ENCODE results near the gene GNA14. TPM values are rescaled to one million over a fixed set of nuclear protein-coding genes. Genes with fewer than 3 reads are reported as not detected.

GNA14 gene
- polyA plus RNA-seq, 3 donors from 2014 or later = not detected

DNA sequence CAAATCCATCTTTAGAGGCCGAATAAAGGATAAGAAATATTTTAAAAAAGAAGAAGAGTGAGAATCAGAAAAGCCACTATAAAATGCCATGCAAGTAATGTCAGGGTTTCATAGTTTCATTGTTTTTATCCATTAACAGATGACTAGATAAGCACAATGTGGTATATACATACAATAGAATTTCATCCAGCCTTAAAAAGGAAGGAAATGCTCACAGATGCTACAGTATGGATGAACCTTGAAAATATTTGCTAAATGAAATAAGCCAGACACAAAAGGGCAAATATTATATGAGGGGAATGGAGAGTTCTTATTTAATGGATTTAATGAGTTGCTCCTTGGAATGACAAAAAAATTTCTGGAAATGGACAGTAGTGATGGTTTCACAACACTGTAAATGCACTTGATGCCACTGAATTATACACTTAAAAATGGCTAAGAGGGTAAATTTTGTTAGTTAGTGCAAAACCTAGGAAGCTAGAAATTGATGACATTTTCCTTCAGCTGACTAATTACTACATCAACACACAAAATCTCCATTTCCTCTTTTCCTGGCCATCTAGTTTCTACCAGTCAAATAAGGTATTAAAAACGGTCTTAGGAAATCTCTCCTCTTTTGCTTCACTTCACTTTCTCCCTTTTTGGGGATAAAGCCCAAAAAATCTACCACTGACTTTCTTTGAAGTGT, 86.6 kb downstream of the GNA14 start:
- H3K9me3 Mint-ChIP-seq = no peaks in the 10 kb centered on the region
- no peak overlapping the region for H3K4me3 Mint-ChIP-seq
- no peak for DNase-seq
- H3K27me3 Mint-ChIP-seq (ENCODE audit: low read depth in 3 of 3) = peaks cover 2 to 4% (median 4%) of the 10 kb centered on the region in 3 donors
- H3K27ac Mint-ChIP-seq = no peak overlapping the region
- H3K4me1 Mint-ChIP-seq = no peaks in the 10 kb centered on the region
- no peaks in the 10 kb centered on the region for H3K36me3 Mint-ChIP-seq

DNA sequence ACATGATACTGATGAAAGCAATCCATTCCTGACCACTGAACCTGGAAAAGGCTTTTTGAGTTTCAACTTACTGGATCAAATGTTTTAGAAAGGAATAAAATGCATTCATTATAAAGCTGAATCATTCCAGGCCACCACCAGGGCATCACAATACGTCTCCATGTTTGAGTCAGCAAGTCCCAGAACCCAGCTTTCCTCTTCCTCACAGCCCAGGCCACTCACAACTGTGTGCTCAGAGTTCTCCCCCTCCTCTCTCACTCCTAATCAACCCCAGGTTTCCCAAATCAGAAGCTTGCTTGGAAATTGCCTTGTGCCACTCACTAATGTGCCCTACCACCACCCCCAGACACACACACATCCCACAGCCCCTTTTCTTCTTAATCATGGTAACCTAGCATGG, 91.7 kb downstream of the GNA14 start:
- Mint-ChIP-seq H3K36me3 (no peaks in the 10 kb centered on the region), H3K4me3 (no peak overlapping the region), H3K4me1 (no peaks in the 10 kb centered on the region), H3K27ac (no peak overlapping the region), H3K27me3 (ENCODE audit: low read depth in 3 of 3) (peaks cover 0 to 4% (median 0%) of the 10 kb centered on the region in 3 donors), H3K9me3 (peaks cover 0 to 1% (median 0%) of the 10 kb centered on the region in 6 donors)
- DNase-seq = no peak

DNA sequence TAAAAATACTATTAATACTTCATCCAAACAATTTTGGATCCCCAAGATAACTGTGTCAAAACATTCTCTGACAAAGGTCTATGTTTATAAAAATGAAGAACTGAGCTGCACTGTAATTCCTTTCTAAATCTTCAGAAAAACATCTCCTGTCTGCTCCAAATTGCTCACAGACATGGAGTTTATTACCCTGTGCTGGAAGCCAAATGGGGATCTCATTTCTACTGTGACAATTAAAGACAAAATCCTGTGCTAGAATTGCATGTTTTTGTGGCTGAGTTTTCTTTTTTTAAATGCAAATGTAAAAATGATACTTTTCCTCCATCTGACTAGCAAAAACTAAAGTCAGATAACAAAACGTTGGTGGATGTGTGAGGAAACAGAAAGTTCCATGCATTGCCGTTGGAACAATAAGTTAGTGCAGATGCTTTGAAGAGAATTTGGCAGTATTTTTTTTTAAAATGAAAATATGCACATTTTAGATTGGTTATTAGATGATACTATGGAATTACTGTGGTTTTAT, 93.5 kb downstream of the GNA14 start:
- no peak for DNase-seq

DNA sequence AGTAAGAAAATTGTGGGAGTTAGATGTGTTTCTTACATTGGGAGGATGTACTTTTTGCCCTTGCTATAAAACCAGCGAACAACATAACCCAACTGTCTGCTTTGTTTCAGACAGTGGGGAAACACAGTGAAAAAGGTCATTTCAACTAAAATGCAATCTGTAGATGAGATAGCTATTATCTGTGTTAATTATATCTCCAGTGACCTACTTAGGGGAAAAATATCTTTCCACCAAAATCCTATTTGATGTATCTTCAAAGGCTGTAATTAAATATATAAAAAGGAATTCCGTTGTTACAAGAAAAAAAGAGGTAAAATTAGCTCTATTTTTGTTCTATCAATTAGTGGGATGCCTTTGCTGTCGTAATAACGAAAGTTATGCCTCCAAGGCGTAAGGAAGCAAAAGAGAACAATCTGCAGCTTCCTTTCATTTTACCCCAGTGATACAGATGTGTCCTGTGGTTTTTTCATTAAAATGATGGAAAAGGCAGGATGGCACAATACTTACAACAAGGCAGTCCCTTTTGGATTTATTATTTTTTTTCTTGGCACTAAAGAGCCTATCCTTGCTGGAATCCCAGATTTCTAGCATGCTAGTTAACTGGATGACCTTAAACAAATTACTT, 100.9 kb downstream of the GNA14 start:
- Mint-ChIP-seq H3K4me3 (no peak overlapping the region), H3K9me3 (peaks cover 0 to 8% (median 4%) of the 10 kb centered on the region in 6 donors), H3K36me3 (no peaks in the 10 kb centered on the region), H3K4me1 (no peaks in the 10 kb centered on the region), H3K27ac (no peak overlapping the region), H3K27me3 (ENCODE audit: low read depth in 3 of 3) (no peaks in the 10 kb centered on the region)
- no peak for DNase-seq

More for the DNA sequence above, 93.5 kb downstream of the GNA14 start:
- no peaks in the 10 kb centered on the region for H3K4me1 Mint-ChIP-seq
- no peak overlapping the region for H3K4me3 Mint-ChIP-seq
- peaks cover 0 to 1% (median 0%) of the 10 kb centered on the region in 6 donors for H3K9me3 Mint-ChIP-seq
- H3K27me3 Mint-ChIP-seq (ENCODE audit: low read depth in 3 of 3) = peaks cover 0 to 4% (median 0%) of the 10 kb centered on the region in 3 donors
- H3K36me3 Mint-ChIP-seq = no peaks in the 10 kb centered on the region
- no peak overlapping the region for H3K27ac Mint-ChIP-seq

DNA sequence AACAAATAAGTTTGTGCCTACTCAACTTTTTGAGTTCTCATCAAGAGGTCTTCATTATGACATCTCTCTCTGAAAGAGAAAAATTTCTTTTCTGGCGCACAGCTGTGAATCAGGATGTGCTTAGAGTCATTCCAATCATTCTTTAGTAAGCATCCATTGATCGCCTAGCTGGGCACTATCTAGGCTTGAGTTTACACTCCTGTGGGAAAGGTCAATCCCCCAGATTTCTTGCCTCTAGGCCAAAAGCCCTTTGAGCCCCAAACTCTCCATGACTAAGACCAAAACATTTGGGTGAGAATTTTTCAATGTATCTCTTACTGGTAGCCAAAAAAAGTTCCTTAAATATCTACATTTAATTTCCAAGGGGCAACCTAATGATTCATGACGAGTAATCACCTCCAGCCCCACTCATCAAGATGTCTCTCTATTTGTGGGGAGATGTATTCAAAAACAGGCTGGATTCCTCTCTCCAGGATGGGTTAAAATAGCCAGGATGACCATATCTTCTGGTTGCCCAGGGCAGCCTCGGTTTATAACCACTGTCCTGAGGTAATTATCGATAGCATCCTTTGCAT, 101.7 kb downstream of the GNA14 start:
- DNase-seq = no peak
- Mint-ChIP-seq H3K27me3 (ENCODE audit: low read depth in 3 of 3) (peaks cover 0 to 5% (median 0%) of the 10 kb centered on the region in 3 donors), H3K27ac (no peak overlapping the region), H3K36me3 (no peaks in the 10 kb centered on the region), H3K4me3 (no peak overlapping the region), H3K4me1 (no peaks in the 10 kb centered on the region), H3K9me3 (peaks cover 5 to 16% (median 11%) of the 10 kb centered on the region in 6 donors)

DNA sequence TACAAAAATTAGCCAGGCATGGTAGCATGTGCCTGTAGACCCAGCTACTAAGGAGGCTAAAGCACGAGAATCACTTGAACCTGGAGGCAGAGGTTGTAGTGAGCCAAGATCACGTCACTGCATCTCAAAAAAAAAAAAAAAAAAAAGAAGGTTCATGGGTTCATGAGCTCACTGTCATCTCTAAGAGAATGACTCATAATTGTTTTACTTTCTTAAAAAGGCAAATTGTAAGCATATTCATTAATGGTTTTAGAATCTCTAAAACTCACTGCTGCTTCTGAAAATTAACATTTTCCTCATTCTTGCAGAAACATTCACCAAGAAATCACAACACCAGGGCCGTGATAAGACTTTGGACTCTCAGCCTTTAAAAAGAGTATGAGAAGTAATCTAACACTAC, 103.6 kb downstream of the GNA14 start:
- H3K4me1 Mint-ChIP-seq = no peaks in the 10 kb centered on the region
- no peak overlapping the region for H3K27ac Mint-ChIP-seq
- no peak for DNase-seq
- H3K9me3 Mint-ChIP-seq = peaks cover 13 to 31% (median 22%) of the 10 kb centered on the region in 6 donors
- peaks cover 0 to 5% (median 0%) of the 10 kb centered on the region in 3 donors for H3K27me3 Mint-ChIP-seq (ENCODE audit: low read depth in 3 of 3)
- no peaks in the 10 kb centered on the region for H3K36me3 Mint-ChIP-seq
- no peak overlapping the region for H3K4me3 Mint-ChIP-seq

DNA sequence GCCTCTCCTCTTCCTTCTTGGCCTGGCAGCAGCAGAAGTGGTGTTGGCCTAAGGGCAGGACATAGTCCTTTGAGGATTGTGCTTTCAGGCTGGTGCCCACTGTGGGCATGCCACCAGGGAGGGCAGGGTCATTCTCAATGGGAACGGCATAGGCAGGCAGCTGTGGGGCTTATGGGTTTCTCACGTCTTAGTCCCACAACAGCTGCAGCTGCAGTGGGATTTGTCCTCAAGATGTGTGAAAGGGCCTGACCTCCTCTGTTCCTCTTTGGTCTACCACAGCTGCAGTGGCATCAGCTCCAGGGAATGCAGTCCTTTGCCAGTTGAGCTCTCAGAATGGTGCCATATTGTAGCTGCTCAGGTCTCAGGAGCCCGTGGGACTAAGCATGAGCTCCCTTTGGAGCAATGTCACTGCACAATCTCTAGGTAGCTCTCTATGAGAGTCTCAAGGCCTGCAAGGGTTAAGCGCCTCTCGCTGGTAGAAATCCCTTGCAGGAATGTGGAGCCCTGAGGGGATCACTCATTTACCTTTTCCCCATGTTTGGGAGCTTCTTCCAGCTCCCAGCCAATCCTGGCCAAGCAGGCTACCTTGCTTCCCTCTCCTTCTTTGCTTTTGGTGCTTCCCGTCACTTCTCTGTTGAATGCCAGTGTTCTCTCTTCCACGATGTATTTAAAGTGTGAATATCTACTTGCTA, 104.8 kb downstream of the GNA14 start:
- no peak overlapping the region for H3K4me3 Mint-ChIP-seq
- H3K27me3 Mint-ChIP-seq (ENCODE audit: low read depth in 3 of 3) = peaks cover 0 to 5% (median under 1%) of the 10 kb centered on the region in 3 donors
- no peaks in the 10 kb centered on the region for H3K4me1 Mint-ChIP-seq
- no peak overlapping the region for H3K27ac Mint-ChIP-seq
- DNase-seq = no peak
- peaks cover 13 to 31% (median 25%) of the 10 kb centered on the region in 6 donors for H3K9me3 Mint-ChIP-seq
- H3K36me3 Mint-ChIP-seq = no peaks in the 10 kb centered on the region

DNA sequence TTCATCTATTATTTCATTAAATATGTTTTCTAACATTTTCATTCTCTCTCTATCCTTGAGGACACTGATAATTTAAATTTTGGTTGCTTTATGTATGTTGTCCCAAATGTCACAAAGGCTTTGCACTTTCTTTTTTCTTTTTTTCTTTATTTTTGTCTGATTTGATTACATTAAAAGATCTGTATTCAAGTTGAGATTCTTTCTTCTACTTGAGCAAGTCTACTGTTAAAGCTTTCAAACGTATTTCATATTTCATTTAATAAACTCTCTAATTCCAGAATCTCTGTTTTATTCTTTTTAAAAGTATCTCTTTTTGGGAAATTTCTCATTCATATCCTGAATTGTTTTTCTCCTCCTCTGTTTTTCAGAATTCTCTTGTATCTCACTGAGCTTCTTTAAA, 106.5 kb downstream of the GNA14 start:
- peaks cover 13 to 31% (median 25%) of the 10 kb centered on the region in 6 donors for H3K9me3 Mint-ChIP-seq
- no peak for DNase-seq
- H3K4me3 Mint-ChIP-seq = no peak overlapping the region
- H3K4me1 Mint-ChIP-seq = no peaks in the 10 kb centered on the region
- peaks cover 0 to 7% (median 2%) of the 10 kb centered on the region in 3 donors for H3K27me3 Mint-ChIP-seq (ENCODE audit: low read depth in 3 of 3)
- no peak overlapping the region for H3K27ac Mint-ChIP-seq
- no peaks in the 10 kb centered on the region for H3K36me3 Mint-ChIP-seq

DNA sequence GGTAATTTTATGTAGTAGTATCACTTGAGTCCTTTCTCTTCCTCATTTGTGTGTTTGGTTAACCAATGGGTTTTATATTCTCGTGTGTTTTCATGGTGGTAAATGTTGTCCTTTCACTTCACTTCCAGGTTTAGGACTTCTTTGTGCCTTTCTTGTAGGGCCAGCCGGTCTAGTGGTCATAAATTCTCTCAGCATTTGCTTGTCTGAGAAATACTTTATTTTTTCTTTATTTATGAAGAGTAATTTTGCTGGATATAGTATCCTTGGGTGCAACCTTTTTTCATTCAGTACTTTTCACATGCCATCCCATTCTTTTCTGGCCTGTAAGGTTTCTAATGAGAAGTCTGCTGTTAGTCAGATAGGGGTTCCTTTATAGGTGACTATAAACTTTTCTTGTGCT, 107.1 kb downstream of the GNA14 start:
- Mint-ChIP-seq H3K27me3 (ENCODE audit: low read depth in 3 of 3) (peaks cover 0 to 7% (median 2%) of the 10 kb centered on the region in 3 donors), H3K27ac (no peak overlapping the region), H3K9me3 (peaks cover 13 to 31% (median 25%) of the 10 kb centered on the region in 6 donors), H3K36me3 (no peaks in the 10 kb centered on the region), H3K4me3 (no peak overlapping the region), H3K4me1 (no peaks in the 10 kb centered on the region)
- DNase-seq = no peak

DNA sequence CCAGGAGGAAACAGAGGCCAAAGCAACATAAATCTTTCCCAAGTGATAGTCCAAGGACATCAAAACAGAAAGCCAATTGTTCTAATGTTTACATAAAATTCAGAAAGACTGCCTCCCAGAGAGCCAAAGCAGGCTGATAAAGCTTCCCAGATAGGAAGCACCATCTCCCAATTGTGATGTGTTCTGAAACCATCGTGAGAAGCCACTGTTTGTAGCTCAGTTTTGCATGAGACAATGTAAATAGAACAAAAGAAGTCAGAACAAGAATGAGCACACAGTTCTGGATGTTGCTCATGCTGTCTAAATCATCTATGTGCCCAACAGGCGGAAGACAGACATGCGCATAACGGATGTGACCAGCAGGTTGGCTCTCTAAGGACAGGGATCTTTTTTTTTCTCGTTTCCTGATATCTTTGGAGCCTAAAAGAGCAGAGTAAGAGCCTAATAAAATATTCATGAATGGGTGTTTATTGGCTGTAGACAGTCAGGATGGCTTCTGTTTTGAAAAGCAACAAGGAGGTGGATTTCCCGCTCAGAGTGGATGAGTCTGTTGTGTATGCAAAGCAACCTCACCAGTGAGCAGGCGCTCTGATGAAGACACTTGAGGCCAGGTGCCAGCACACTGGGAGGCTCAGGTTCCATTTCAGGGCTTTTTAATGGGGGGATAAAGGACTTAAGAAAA, 113.6 kb downstream of the GNA14 start:
- H3K9me3 Mint-ChIP-seq = peaks cover 0 to 4% (median 0%) of the 10 kb centered on the region in 6 donors
- H3K27me3 Mint-ChIP-seq (ENCODE audit: low read depth in 3 of 3) = peaks cover 2 to 5% (median 3%) of the 10 kb centered on the region in 3 donors
- H3K4me1 Mint-ChIP-seq = no peaks in the 10 kb centered on the region
- H3K4me3 Mint-ChIP-seq = no peak overlapping the region
- DNase-seq = no peak
- no peaks in the 10 kb centered on the region for H3K36me3 Mint-ChIP-seq
- H3K27ac Mint-ChIP-seq = no peak overlapping the region

DNA sequence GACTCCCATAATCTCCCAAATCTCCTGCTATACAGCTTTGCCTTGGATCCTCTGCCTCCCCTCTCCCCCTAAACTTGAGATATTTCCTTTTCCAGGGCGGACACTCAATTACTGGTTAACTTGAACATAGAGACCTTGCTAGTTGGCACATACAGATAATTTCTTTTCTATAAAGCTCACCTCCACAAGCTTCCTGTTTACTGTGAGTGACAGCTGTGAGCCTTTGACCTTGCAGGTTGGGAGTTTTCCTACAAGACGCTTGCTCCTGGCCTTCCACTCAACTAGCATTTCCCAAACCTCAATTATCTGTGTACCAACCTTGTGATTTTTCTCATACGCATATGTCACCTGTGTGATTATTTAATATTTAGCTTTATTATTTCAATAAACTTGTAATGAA, 114.5 kb downstream of the GNA14 start:
- Mint-ChIP-seq H3K36me3 (no peaks in the 10 kb centered on the region), H3K27me3 (ENCODE audit: low read depth in 3 of 3) (peaks cover 2 to 5% (median 3%) of the 10 kb centered on the region in 3 donors), H3K4me3 (no peak overlapping the region)

DNA sequence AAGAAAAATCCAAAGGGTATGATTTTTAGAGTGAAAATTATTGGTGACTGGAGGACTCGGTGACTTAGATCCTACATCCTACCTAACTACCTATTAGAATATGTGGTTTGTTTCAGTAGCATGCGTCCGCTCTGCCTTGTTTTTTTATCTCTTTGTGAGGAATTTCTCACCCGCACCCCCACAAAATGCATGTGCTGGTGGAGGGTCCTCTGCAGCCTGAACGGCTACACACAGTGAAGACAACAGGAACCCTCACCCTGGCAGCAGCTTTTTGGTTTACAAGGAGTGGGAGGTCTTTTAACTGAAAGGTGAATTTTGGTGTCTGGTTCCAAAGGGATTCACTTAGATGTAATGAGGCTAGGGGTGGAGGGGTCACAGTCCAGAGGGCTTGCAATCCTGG, 115.5 kb downstream of the GNA14 start:
- Mint-ChIP-seq H3K4me1 (no peaks in the 10 kb centered on the region), H3K27ac (no peak overlapping the region), H3K9me3 (no peaks in the 10 kb centered on the region), H3K4me3 (no peak overlapping the region), H3K27me3 (ENCODE audit: low read depth in 3 of 3) (peaks cover 1 to 6% (median 2%) of the 10 kb centered on the region in 3 donors), H3K36me3 (no peaks in the 10 kb centered on the region)
- DNase-seq = no peak

More for the DNA sequence above, 114.5 kb downstream of the GNA14 start:
- Mint-ChIP-seq H3K4me1 (no peaks in the 10 kb centered on the region), H3K9me3 (no peaks in the 10 kb centered on the region), H3K27ac (no peak overlapping the region)
- DNase-seq = no peak

DNA sequence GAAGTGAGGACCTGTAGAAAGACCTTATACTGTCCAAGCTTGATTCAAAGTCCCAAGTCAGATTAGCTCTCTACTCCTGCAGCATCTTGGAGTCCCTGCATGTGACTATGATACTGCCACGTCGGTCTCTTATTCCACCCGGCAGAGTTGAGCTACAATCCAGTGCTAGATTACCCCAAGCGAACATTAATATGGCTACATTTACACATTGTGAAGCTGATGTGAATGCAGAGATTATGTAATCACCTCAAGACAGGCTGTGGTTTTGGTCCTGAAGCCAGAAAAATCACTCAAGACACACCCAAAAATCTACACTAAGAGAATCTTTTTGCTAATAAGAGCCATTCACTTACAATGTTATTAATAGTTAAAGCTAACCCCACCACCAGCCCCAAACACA, 116.7 kb downstream of the GNA14 start:
- H3K27me3 Mint-ChIP-seq (ENCODE audit: low read depth in 3 of 3) = peaks cover 2 to 5% (median 3%) of the 10 kb centered on the region in 3 donors

More for the DNA sequence above, 116.7 kb downstream of the GNA14 start:
- no peak overlapping the region for H3K4me3 Mint-ChIP-seq
- no peaks in the 10 kb centered on the region for H3K36me3 Mint-ChIP-seq
- H3K4me1 Mint-ChIP-seq = no peaks in the 10 kb centered on the region
- H3K27ac Mint-ChIP-seq = no peak overlapping the region
- DNase-seq = no peak
- H3K9me3 Mint-ChIP-seq = no peaks in the 10 kb centered on the region

Measured in immature natural killer cell (primary cell).